ENCODE data around the gene POLR3A.
"Not testable (repeated sequence)": the region's sequence is repeated elsewhere in the genome, so short reads cannot be mapped to it uniquely, and the experiment has no call there.

Gene POLR3A

GRCh38 chr10:78029269-78030226 is at the start of gene POLR3A:
Gene POLR3A, minus strand, starts transcription at chr10:78029515. Its CDS starts 108 bp downstream, at chr10:78029407.
- peaks cover 9% of the 10 kb centered on the region for H3K4me1 ChIP-seq (ENCODE audit: control insufficient read depth, insufficient read depth, low read length)
- H3K27ac ChIP-seq (ENCODE audit: low read depth, low read length): peak within 1 kb of the TSS; percentile 65; the same call in 1 of the 2 replicates
- H3K27me3 ChIP-seq (ENCODE audit: control insufficient read depth, insufficient read depth, low read length): no peaks in the 10 kb centered on the region
- H3K9ac ChIP-seq (ENCODE audit: low read length): peak within 1 kb of the TSS; percentile 96
- peaks cover 32% of the 10 kb centered on the region for H3K36me3 ChIP-seq (ENCODE audit: control insufficient read depth, insufficient read depth, low read length)
- H3K9me3 ChIP-seq (ENCODE audit: control insufficient read depth, insufficient read depth, low read depth, low read length): no peaks in the 10 kb centered on the region
- peak within 1 kb of the TSS; percentile 97 for H3K4me3 ChIP-seq (ENCODE audit: low read depth, low read length)

DNA sequence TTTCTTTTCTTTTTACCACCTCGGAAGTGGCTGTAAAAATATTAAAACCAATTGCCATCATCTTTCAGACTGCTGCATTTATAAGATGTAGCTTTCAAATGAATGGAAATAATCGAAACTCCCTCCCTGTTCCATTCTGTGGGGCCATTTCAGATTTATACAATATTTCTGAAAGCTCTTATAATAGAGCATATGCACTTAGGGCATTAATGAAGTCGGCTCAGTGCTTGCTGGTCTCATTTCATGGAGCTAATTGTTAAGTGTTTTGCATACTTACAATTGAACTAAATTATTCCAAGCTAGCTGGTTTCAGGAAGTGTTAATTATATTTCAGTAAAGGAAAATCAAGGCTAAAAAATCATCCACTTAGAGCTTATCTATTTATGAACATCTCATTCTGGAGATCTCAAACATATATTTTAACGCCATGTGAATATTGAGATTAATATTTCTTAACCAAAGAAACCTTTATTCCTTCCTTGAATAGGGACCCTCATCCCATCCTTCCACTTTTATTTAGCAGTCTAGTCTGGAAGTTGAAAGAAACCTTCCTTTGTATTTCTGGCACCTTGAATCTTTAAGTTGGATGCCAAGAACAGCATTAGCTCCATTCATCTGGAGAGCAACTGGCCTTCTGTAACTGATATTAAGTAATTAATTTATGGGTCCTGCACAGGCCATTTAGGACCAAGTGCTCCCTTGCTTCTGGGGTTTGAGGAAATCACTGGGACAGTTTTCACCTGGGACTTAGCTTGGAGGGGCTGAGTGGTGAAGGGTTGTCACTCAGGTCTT is 49.4 kb upstream of the POLR3A start:
- Histone ChIP-seq H3K9ac (ENCODE audit: low read length) (no peak overlapping the region), H3K27me3 (ENCODE audit: control insufficient read depth, insufficient read depth, low read length) (no peaks in the 10 kb centered on the region), H3K27ac (ENCODE audit: low read depth, low read length) (no peak overlapping the region), H3K9me3 (ENCODE audit: control insufficient read depth, insufficient read depth, low read depth, low read length) (peaks cover 16% of the 10 kb centered on the region), H3K36me3 (ENCODE audit: control insufficient read depth, insufficient read depth, low read length) (no peaks in the 10 kb centered on the region), H3K4me1 (ENCODE audit: control insufficient read depth, insufficient read depth, low read length) (no peaks in the 10 kb centered on the region), H3K4me3 (ENCODE audit: low read depth, low read length) (no peak overlapping the region)

- peaks cover 16% of the 10 kb centered on the region for H3K9me3 ChIP-seq (ENCODE audit: control insufficient read depth, insufficient read depth, low read depth, low read length)
- H3K27me3 ChIP-seq (ENCODE audit: control insufficient read depth, insufficient read depth, low read length); H3K9ac ChIP-seq (ENCODE audit: low read length); H3K27ac ChIP-seq (ENCODE audit: low read depth, low read length); H3K4me1 ChIP-seq (ENCODE audit: control insufficient read depth, insufficient read depth, low read length); H3K4me3 ChIP-seq (ENCODE audit: low read depth, low read length); H3K36me3 ChIP-seq (ENCODE audit: control insufficient read depth, insufficient read depth, low read length): not testable (repeated sequence)
Observed at GRCh38 chr10:78075806-78076205, 46.5 kb upstream of the POLR3A start.

- H3K36me3 ChIP-seq (ENCODE audit: control insufficient read depth, insufficient read depth, low read length): no peaks in the 10 kb centered on the region
- no peak overlapping the region for H3K9ac ChIP-seq (ENCODE audit: low read length)
- no peak overlapping the region for H3K4me3 ChIP-seq (ENCODE audit: low read depth, low read length)
- H3K27ac ChIP-seq (ENCODE audit: low read depth, low read length): no peak overlapping the region
- peaks cover 16% of the 10 kb centered on the region for H3K9me3 ChIP-seq (ENCODE audit: control insufficient read depth, insufficient read depth, low read depth, low read length)
- no peaks in the 10 kb centered on the region for H3K27me3 ChIP-seq (ENCODE audit: control insufficient read depth, insufficient read depth, low read length)
- no peaks in the 10 kb centered on the region for H3K4me1 ChIP-seq (ENCODE audit: control insufficient read depth, insufficient read depth, low read length)
Observed at GRCh38 chr10:78072504-78072903, 43.2 kb upstream of the POLR3A start.

GRCh38 chr10:78071857-78072179 is 42.5 kb upstream of the POLR3A start:
- no peak overlapping the region for H3K4me3 ChIP-seq (ENCODE audit: low read depth, low read length)
- H3K36me3 ChIP-seq (ENCODE audit: control insufficient read depth, insufficient read depth, low read length): no peaks in the 10 kb centered on the region
- no peaks in the 10 kb centered on the region for H3K27me3 ChIP-seq (ENCODE audit: control insufficient read depth, insufficient read depth, low read length)
- no peaks in the 10 kb centered on the region for H3K4me1 ChIP-seq (ENCODE audit: control insufficient read depth, insufficient read depth, low read length)
- H3K27ac ChIP-seq (ENCODE audit: low read depth, low read length): no peak overlapping the region
- no peak overlapping the region for H3K9ac ChIP-seq (ENCODE audit: low read length)
- H3K9me3 ChIP-seq (ENCODE audit: control insufficient read depth, insufficient read depth, low read depth, low read length): peaks cover 11% of the 10 kb centered on the region

DNA sequence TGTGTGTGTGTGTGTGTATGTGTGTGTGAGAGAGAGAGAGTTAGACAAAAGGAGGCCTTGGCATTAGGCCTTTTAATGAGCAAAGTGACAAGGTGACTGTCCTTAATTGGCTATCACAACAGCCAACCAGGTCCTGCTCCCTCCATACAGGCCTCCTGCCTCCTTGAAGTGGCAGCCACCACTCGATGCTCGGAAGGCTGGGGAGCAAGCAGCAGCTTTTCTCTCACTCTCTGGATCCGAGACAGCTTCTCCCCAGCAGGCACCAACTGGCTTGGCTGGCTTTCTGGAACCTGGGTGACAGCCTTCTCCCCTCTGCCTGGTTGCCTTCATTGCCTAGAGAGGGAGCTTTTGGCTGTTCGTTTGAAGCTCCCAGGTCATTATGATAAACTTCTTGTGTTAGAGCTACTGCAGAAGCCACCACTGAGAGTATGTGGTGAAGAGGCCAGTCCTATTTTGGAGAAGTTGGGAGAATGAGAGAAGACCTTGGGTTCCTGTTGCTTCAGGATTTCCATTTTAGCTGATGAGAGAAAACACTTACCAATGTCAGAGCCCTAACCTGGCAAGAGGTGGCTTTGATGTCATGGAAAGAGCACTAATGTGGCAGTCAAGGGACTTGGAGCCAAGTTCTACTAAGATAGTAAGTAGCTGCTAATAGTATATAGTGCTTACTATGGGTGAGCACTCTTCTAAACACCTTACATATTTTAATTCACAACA is 42.0 kb upstream of the POLR3A start:
- Histone ChIP-seq H3K27me3 (ENCODE audit: control insufficient read depth, insufficient read depth, low read length) (no peaks in the 10 kb centered on the region), H3K9me3 (ENCODE audit: control insufficient read depth, insufficient read depth, low read depth, low read length) (peaks cover 8% of the 10 kb centered on the region), H3K9ac (ENCODE audit: low read length) (no peak overlapping the region), H3K27ac (ENCODE audit: low read depth, low read length) (no peak overlapping the region), H3K4me3 (ENCODE audit: low read depth, low read length) (no peak overlapping the region), H3K36me3 (ENCODE audit: control insufficient read depth, insufficient read depth, low read length) (no peaks in the 10 kb centered on the region), H3K4me1 (ENCODE audit: control insufficient read depth, insufficient read depth, low read length) (no peaks in the 10 kb centered on the region)

- Histone ChIP-seq H3K4me1 (ENCODE audit: control insufficient read depth, insufficient read depth, low read length) (no peaks in the 10 kb centered on the region), H3K9me3 (ENCODE audit: control insufficient read depth, insufficient read depth, low read depth, low read length) (peaks cover 8% of the 10 kb centered on the region), H3K27ac (ENCODE audit: low read depth, low read length) (no peak overlapping the region), H3K36me3 (ENCODE audit: control insufficient read depth, insufficient read depth, low read length) (no peaks in the 10 kb centered on the region), H3K27me3 (ENCODE audit: control insufficient read depth, insufficient read depth, low read length) (no peaks in the 10 kb centered on the region), H3K4me3 (ENCODE audit: low read depth, low read length) (no peak overlapping the region), H3K9ac (ENCODE audit: low read length) (no peak overlapping the region)
Observed at GRCh38 chr10:78070726-78071125, 41.4 kb upstream of the POLR3A start.

DNA sequence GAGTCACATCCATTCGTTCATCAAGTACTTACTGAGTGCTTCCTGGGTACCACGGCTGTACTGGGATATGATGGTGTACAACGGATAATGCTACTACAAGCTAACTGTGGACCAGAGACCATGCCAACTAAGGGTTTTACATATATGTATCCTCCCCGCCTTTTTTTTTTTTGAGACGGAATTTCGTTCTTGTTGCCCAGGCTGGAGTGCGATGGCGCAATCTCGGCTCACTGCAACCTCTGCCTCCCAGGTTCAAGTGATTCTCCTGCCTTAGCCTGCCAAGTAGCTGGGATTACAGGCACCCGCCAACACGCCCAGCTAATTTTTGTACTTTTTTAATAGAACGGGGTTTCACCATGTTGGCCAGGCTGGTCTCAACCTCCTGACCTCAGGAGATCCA is 40.7 kb upstream of the POLR3A start:
- not testable (repeated sequence) for H3K27me3 ChIP-seq (ENCODE audit: control insufficient read depth, insufficient read depth, low read length); H3K4me1 ChIP-seq (ENCODE audit: control insufficient read depth, insufficient read depth, low read length); H3K36me3 ChIP-seq (ENCODE audit: control insufficient read depth, insufficient read depth, low read length); H3K4me3 ChIP-seq (ENCODE audit: low read depth, low read length); H3K9ac ChIP-seq (ENCODE audit: low read length); H3K27ac ChIP-seq (ENCODE audit: low read depth, low read length); H3K9me3 ChIP-seq (ENCODE audit: control insufficient read depth, insufficient read depth, low read depth, low read length)

GRCh38 chr10:78069151-78069550 is 39.8 kb upstream of the POLR3A start:
- Histone ChIP-seq H3K27me3 (ENCODE audit: control insufficient read depth, insufficient read depth, low read length) (no peaks in the 10 kb centered on the region), H3K36me3 (ENCODE audit: control insufficient read depth, insufficient read depth, low read length) (no peaks in the 10 kb centered on the region)

DNA sequence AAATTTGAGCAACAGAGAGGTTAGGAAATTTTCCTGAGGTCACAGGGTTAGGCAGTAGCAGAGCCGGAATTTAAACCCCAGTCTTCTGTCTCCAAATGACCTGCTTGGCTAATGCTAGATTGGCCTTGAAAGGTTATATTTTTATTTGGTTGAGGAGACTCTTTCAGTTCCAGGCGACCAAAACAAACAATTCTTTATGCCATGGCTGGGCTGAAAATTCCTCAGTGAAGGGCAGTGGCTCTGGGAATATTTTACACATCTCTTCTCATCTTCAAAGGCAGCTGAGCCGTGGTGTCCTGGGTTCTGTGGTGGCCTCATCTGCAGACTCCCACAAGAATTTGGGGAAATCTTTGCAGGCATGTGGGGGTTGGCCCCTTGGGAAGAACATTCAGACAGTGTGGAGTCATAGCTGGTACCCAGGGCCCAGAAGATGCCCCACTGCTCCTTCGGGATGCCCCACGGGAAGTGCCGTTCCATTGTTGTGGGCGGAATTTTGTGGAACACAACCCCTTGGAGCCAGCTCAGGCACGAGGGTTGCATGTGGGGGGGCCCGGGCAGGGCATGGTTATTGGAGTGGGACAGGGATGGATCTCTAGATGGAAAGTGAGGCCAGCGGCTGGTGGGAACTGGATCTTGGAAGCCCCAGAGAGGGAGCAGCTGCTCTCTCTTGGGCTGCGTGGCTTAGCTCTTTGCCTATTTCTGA is 37.6 kb upstream of the POLR3A start:
- no peak overlapping the region for H3K4me3 ChIP-seq (ENCODE audit: low read depth, low read length)
- no peaks in the 10 kb centered on the region for H3K27me3 ChIP-seq (ENCODE audit: control insufficient read depth, insufficient read depth, low read length)
- H3K9me3 ChIP-seq (ENCODE audit: control insufficient read depth, insufficient read depth, low read depth, low read length): no peaks in the 10 kb centered on the region
- no peak overlapping the region for H3K9ac ChIP-seq (ENCODE audit: low read length)
- no peaks in the 10 kb centered on the region for H3K4me1 ChIP-seq (ENCODE audit: control insufficient read depth, insufficient read depth, low read length)
- no peak overlapping the region for H3K27ac ChIP-seq (ENCODE audit: low read depth, low read length)
- H3K36me3 ChIP-seq (ENCODE audit: control insufficient read depth, insufficient read depth, low read length): no peaks in the 10 kb centered on the region

More at GRCh38 chr10:78069151-78069550, 39.8 kb upstream of the POLR3A start:
- Histone ChIP-seq H3K4me1 (ENCODE audit: control insufficient read depth, insufficient read depth, low read length) (no peaks in the 10 kb centered on the region), H3K27ac (ENCODE audit: low read depth, low read length) (no peak overlapping the region), H3K9me3 (ENCODE audit: control insufficient read depth, insufficient read depth, low read depth, low read length) (0 out of 2 replicates have a peak, but pooled peaks cover 2% of the 10 kb centered on the region), H3K4me3 (ENCODE audit: low read depth, low read length) (no peak overlapping the region), H3K9ac (ENCODE audit: low read length) (no peak overlapping the region)
